ENCODE results near the gene DLG1.

The DLG1 gene

GRCh38 chr3:196995027-196995426 is 303.4 kb downstream of the DLG1 start:
- no peak for DNase-seq

GRCh38 chr3:196994056-196994455 is 304.4 kb downstream of the DLG1 start:
- no peak for DNase-seq

All from CD4-positive, alpha-beta T cell treated with Interferon alpha-2 for 1 hour (primary cell).